GM21423 (cell line): Measurements from ENCODE around the gene KCTD12.

Experiments used
- ATAC-seq: cut with Tn5 transposase; IDR thresholded peaks from one replicate; pipeline ENCODE4 v1.9.1; 2021; ENCODE audit warnings: mild to moderate bottlenecking, moderate library complexity; ENCODE audit not compliant: unreplicated experiment

KCTD12 gene

DNA sequence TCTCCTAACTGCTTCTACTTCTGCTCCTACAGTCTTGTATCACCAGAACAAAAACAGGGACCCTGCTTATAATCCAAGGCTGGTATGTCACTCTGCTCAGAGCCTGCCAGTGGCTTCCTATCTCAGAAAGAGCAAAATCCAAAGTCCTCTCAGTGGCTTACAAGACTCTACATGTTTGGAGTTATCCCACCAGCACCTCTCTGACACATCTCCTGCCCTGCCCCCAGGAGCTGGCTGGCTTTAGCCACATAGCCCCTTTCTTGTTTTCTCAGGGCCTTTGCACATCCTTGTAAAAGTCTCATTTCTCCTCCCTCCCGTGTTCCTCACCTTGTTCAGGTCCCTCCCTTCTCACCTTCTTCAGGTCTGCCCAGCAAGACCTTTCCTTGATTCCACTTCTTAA lies 2.2 kb upstream of the KCTD12 start:
- ATAC-seq = no peak

DNA sequence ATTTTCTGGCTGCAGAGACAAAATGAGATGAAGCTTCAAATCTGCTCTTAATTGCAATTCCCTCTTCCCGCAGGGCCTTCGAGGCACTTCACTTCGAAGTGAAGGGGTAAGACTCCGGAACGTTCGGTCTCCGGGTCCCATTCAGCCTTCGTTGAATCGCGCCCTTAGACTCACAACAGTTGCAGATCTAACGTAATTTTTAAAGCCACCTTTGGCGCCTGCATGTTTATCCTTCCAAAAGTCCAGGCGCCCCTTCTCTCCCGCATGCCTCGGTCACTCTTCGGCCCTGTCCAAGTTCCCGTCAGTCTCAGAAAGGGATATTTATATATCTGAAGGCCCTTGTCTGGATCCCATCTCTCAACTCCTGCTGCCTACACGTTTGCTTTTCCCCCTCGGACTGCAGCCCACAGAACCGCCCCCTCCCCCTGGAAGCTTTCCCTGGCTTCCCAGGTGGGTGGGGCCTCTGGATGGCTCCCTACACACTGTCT lies 915 bp upstream of the KCTD12 start:
- no peak for ATAC-seq

DNA sequence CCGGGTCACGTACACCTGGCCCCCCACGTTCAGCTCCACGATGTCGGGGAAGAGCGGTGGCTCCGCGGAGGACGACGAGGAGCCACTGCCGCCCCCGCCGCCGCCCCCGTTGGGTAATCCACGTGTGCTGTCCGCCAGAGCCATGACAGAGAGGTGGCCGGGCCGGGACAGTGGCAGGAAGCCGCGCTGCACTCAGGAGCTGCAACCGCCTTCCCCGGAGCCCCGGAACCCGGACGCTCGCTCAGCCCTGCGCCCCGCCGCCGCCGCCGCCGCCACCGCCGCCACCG lies 257 bp downstream of the KCTD12 start:
- no peak for ATAC-seq

DNA sequence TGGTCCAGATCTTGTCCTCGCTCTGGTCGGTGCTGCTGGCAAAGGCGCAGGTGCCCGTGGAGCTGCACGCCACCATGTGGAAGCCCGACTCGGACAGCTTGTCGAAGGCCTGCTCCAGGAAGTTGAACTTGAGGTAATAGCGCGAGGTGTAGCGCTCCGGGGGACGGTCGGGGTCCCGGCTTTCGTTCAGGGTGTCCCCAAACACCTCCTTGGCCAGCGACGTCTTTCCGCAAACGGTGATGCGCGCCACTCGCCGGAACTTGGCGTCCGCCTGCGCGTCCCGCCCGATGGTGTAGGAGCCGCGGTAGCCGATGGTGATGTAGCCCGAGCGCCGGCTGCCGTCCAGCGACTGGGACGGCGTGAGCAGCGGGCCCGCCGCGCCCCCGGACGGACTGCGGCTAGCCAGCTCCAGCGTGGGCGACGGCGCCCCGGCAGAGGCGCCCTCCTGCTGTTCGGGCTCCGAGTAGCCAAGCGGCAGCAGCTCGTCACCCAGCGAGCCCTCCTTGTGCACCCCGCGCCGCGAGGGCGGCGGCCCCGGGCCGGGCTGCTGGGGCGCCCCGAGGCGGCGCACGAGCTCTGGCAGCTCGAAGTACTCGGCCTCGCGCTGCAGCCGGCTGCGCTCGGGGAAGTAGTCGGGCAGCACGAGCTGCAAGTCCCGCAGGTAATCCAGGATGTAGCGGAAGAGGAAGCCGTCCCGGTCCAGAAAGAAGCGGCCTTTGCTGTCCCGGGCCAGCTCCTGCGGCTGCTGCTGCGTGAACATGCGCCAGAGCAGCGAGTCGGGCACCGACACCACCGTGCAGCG lies 801 bp downstream of the KCTD12 start:
- peak; percentile 39 for ATAC-seq

DNA sequence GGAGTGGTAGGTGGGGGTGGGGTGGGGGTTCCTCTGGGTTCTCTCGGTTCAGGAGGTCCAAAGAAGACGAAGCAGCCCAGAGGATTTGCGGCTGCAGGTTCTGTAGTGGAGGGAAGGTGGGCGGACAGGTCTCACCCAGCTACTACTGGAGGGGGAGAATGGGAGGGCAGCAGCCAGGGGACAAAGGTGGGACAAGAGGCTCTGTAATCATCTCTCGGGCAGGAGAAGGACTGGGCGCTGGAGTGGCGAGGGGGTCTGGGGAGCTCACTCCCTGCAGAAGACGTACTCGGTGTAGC lies 1.4 kb downstream of the KCTD12 start:
- no peak for ATAC-seq

DNA sequence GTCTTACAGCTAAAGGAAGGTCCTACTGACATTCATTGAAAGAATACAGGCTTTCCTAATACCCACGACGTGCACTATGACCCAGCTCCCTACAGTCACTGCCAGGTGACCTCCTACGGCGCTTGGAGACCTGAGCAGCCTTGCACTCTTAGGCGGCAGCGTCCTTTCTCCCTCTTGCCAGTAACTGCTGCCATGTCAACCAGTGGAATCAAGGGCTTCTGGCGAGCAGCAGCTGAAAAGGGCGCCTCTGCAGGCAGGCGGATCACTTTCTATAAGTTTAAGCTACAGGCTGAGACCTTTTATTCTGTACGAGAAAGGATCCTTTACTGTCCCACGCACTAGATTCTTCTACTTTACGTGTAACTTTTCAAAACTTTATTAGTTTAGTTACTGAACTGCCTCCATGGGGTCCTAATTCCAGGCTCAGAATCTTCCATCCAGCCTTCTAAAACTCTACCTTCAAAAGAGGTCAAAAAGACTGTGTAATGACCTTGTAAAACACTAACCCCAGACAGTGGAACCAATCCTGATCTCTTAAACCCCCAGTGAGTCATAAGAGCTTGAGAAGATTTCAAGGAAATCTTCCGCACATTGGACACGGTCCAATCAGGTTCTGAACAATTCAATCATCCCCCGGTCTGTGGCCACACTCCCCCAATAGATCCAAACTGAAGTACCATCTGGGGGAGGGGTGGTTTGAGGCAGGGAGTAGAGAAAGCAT lies 1.9 kb downstream of the KCTD12 start:
- no peak for ATAC-seq

DNA sequence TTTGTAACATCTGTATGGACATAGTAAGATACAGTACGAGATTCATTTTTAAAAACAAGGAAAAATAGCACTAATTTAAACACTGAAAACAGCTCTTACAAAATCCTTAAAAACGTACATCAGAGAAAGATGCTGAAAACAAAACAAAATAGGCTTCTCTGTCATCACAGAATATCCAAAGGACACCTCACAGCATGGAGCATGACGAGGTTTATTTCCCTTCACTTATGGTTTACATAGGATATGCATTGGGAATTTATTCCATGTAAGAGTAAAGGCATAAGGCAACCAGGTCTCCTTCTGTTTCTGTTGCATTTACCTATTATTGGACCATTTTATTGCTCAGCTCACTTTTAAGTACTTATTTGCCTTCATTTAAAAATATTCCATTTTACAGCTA lies 3.0 kb downstream of the KCTD12 start:
- no peak for ATAC-seq

DNA sequence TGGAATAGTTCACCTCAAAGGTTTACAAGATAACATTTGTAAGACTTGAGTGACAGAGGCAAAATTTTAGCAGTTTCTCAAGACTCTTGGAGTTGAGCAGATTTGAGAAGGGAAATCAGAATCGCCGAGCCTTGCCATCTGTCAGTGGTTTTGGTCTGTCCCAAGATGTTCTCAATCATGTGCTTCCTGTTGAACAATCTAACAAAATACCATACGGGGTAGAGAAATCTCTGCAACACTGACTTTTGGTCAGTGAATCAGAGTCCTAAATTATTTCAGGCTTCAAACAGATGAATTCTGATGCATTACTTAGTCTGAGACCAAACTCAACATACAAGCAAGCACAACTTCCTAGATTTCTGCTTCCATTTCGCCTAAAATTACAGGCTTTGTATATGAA lies 3.8 kb downstream of the KCTD12 start:
- no peak for ATAC-seq

DNA sequence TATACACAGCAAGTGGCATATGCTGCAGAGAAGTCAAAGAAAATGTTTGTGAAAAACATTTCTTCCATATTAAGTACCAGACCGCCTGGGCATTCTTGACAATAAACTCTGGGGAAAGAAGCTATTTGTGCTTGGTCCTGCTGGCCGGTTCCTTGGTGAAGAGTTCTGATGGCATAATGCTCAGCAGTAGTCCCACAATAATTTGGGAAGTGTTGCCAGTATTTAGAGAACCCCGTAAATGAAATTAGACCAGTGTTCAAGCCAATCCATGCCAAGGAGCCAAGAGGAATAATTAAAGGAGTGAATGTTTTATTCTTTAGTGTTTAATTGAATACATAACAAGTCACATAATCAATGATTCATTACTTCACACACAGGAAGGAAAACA lies 6.3 kb downstream of the KCTD12 start:
- ATAC-seq = no peak

DNA sequence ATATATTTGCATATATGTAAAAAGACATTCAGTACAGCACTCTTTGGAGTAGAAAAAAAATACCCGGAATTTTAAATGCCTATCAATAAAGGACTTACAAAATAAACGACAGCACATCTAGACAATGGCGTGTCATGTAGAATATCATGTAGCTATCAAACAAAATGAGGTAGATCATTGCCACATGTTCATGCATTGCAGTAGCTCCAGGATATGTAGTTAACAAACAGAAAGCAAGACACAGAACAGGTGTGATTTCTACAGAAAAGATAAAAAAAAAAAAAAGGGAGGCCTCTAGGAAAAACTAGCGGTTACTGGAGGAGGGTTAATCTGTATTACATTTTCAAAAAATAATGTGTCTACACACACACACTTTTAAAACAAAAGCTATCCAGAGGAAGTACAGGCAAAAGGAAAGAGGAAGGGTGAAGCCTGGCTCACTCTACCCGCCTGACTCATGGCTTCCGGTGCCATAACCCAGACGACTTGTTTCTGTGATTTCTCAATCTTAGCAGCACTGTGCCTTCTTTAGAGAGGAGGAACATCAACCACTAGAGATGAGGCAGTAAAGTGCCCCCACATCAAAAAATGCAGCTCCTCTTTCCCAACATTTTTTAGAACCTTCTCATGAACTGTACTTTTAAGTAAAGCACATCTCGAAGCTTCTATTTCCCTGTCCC lies 6.9 kb downstream of the KCTD12 start:
- peak; percentile 95 for ATAC-seq

DNA sequence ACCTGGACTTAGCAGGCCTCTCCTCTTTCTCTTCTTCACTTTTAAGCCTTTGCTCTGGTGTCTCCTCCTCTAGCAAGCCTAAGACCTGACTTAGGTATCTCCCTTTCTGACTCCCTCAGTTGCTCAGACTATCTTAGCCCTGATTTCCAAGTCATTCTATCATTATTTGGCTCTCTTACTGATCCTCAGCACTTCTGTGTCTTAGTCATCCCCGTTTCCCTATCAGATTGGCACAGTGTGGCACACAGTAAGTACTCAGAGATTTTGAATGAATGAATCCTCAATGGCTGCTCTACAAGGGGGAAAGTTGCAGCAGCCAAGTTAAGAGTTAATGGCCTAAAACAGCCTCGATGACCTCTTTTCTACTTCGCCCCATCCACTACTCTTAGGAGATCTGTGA lies 8.2 kb downstream of the KCTD12 start:
- no peak for ATAC-seq

DNA sequence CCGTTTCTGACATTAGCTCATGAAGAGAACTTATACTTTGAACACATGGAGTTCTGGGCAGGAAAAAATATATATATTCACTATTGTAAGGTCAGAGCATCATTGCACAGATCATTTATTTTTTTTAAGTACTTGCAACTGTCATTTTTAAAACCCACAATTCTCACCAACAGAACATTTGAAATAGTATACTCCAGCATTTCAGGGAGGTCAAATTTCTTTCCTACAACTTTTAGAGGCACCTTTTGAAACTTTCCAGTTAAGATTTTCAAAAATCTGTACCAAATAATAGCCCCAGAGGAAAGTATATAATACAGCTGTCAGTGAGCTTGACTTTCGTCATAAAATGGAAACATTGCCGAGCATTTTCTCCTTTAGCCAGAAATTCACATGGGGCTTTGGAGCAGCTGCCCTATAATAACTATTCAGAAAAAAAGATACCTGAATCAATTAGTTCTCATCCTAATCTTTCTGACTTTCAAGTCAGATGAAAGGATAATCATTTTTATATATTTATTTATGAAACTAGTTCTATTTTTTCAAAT lies 10.9 kb downstream of the KCTD12 start:
- ATAC-seq = no peak

DNA sequence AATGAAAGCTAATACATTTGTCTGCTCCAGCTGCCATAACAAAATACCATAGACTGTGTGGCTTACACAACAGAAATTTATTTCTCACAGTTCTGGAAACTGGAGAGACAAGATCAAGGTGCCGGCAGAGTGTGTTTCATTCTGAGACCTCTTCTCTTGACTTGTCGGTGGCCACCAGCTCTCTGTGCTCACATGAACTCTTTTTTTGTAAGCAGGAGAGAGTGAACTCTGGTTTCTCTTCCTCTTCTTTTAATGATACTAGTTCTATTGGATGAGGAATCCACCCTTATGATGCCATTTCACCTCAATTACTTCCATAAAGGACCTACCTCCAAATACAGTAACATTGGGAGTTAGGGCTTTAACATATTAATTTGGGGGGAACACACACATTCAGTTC lies 11.7 kb downstream of the KCTD12 start:
- ATAC-seq = peak; percentile 65

DNA sequence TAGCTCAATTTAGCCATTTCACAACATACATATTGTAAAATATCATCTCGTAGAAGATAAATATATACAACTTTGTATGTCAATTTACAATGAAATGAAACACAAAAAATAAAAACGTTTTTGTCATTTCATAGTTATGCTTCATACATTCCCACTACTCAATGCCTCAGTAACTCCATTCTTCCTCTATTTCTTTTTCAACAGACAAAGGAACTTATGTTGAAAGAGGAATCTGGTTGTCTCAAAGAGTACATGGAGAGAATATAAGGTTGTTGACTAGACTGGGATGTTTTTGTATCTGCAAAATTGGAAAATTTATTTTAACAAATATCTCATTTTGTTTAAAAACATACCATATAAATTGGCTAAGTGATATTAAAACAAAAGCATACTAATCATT lies 12.8 kb downstream of the KCTD12 start:
- ATAC-seq = no peak

DNA sequence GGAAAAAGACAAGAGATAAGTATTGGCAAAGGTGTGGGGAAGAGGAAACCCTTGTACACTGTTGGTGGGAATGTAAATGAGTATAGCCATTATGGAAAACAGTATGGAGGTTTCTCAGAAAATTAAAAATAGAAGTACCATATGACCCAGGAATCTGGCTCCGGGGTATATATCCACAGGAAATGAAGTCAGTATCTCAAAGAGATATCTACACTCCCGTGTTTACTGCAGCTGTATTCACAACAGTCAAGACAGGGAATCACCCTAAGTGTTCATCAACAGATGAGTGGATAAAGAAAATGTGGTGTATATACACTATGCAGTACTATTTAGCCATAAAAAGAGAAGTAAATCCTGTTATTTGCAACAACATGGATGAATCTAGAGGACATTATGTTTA lies 13.5 kb downstream of the KCTD12 start:
- no peak for ATAC-seq

DNA sequence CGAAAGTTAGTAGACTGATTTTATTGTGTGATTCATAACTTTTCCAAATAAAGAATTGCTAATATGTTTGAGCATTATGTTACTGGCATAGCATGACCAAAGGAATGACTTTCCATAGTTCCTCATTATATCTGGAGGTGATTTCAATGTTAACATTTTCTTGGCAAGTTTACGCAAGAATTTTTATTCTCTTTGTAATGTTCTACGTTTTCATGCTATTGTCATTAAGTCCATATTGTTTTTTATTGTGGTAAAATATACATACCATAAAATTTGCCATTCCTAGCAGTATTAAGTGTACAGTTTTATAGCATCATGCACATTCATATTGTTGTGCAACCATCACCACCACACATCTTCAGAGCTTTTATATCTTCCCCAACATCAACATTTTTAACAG lies 14.8 kb downstream of the KCTD12 start:
- ATAC-seq = no peak

DNA sequence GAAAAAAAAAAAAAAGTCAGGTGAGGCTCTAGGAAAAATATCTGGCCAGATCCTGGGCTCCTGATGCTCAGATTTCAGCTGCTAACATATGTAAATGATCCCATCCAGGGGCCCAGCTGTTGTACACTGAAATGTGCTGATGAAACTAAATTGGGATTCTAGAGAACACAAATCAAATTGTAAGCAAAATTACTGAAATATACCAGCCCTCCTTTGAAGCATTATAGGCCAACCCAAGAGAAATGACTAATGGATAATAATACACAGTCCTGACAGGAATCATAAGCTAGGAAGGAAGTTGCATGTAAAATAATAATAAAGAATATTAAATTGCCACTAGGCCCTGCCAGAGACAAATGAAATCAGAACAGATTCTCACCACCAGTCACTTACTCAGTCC lies 17.8 kb downstream of the KCTD12 start:
- ATAC-seq = no peak

DNA sequence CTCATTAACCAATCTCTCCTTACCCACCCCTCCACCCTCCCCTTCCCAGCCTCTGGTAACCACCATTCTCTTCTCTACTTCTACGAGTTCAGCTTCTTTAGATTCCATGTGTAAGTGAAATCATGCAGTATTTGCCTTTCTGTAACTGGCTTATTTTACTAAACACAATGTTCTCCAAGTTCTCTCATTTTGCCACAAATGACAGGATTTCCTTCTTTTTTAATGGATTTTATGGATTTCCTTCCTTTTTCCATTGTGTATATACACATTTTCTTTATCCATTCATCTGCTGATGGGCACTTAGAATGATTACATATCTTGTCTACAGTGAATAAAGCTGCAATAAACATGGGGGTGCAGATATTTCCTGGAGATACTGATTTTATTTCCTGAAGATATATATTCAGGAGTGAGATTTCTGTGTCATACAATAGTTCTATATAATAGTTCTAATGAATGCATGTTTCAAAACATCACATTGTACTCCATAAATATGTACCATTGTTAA lies 20.2 kb downstream of the KCTD12 start:
- ATAC-seq = no peak

DNA sequence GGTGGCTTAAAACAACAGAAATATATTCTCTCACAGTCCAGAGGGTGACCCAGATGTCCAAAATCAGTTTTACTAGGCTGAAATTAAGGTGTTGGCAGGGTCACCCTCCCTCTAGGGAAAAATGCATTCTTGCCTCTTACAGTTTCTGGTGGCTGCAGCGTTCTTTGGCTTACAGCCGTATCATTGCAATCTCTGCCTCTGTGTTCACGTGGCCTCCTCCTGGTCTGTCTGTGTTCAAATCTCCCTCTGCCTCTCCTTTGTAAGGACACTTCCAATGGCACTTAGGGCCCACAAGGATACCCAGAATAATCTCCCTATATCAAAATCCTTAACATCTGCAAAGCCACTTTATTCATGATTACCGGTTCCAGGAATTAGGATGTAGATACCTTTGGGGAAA lies 21.1 kb downstream of the KCTD12 start:
- no peak for ATAC-seq

DNA sequence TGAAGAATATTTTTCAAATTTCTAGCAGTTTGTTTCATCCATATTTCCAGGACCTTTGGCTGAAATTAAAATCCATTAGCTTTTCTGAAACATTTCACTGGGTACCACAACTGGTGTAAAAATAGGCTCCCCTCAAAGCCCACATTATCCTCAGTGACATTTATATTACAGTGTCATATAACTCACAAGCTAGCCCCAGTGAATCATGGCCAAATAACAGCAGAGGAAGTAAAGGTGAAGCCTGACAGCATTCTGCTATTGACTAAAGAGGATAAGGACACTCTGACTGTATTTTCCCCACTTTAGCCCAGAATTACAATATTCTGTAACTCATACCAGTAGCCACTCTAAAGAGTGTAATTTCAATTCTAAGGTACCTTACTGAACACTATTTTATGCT lies 21.9 kb downstream of the KCTD12 start:
- no peak for ATAC-seq

DNA sequence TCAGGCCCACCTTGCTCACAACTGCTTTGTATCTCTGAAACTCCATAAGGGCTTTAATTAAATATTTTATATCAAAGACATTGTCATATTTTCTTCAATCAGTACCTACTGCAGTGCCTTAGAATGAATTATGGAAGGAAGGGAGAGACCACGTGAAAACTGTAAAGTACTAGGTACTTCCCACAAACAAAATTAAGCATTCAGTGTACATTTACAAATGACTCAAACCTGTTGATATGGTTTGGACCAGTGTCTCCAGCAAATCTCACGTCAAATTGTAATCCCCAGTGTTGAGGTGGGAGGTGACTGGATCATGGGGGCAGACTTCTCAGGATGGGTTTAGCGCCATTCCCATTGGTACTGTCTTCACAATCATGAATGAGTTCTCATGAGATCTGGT lies 23.2 kb downstream of the KCTD12 start:
- ATAC-seq = no peak

DNA sequence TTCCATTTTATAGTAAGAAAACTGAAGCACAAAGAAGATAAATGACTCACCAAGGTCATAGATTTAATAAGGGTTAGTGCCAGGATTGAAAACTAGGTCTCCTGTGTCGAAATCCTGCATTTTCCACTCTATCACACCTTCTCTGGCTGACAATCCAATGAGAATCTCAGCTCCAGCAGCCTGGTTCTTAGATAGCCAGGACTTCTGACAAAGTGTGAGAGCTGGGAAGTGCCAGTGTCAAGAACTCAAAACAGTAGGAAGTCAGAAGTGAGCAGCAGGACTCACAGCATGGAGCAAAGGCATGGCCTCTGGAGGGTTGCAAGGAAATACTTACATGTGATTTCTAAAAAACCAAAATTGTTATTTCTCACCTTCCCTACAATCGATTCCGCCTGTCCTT lies 24.3 kb downstream of the KCTD12 start:
- ATAC-seq = no peak
